Stimulated activated effector memory CD8-positive, alpha-beta T cell treated with anti-CD3 and anti-CD28 coated beads, Interleukin-12 subunit alpha, Interleukin-12 subunit beta, amount 100 ng/mL, for 72 hours (primary cell): ENCODE results near the gene RIMBP3B.
"Not testable (repeated sequence)": the region's sequence is repeated elsewhere in the genome, so short reads cannot be mapped to it uniquely, and the experiment has no call there.

Experiments used
- ATAC-seq: fragments of 150-1000 bp; cut with Tn5 transposase; 2 replicates; pipeline ENCODE4 v1.10.0; 2021
- DNase-seq, 2 donors: peaks; one replicate each; pipeline ENCODE4 v3.0.0; 2021 to 2022; ENCODE audit warnings: low spot score in 2 of 2
- H3K27ac Mint-ChIP-seq: one replicate; pipeline ENCODE4 v1.8.0; 2022; ENCODE audit warnings: mild to moderate bottlenecking, mixed read lengths
- H3K36me3 Mint-ChIP-seq: one replicate; pipeline ENCODE4 v1.8.0; 2022; ENCODE audit warnings: mild to moderate bottlenecking, mixed read lengths
- H3K4me1 Mint-ChIP-seq: one replicate; pipeline ENCODE4 v1.8.0; 2022; ENCODE audit warnings: mixed read lengths
- H3K4me3 Mint-ChIP-seq: one replicate; pipeline ENCODE4 v1.8.0; 2022; ENCODE audit warnings: mild to moderate bottlenecking, mixed read lengths
- H3K9me3 Mint-ChIP-seq: one replicate; pipeline ENCODE4 v1.8.0; 2022; ENCODE audit warnings: mixed read lengths

RIMBP3B gene

DNA sequence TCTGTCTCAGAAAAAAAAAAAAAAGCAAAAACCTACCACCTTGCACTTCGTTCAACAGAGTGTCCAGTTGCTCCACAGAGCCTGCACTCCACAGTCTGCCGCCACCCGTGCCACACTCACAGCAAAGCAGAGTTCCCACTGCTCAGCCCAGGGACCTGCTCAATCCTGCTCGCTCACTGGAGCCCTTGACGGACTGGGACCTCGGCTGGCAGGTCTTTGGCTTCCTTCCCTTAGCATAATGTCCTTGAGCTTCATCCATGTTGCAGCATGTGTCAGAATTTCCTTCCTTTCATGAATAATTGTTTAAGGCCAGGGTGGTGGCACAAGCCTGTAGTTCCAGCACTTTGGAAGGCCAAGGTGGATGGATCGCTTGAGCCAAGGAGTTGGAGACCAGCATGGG is 11.1 kb downstream of the RIMBP3B start:
- not testable (repeated sequence) for H3K4me3 Mint-ChIP-seq, ATAC-seq, DNase-seq, H3K9me3 Mint-ChIP-seq, H3K4me1 Mint-ChIP-seq, H3K36me3 Mint-ChIP-seq, H3K27ac Mint-ChIP-seq

DNA sequence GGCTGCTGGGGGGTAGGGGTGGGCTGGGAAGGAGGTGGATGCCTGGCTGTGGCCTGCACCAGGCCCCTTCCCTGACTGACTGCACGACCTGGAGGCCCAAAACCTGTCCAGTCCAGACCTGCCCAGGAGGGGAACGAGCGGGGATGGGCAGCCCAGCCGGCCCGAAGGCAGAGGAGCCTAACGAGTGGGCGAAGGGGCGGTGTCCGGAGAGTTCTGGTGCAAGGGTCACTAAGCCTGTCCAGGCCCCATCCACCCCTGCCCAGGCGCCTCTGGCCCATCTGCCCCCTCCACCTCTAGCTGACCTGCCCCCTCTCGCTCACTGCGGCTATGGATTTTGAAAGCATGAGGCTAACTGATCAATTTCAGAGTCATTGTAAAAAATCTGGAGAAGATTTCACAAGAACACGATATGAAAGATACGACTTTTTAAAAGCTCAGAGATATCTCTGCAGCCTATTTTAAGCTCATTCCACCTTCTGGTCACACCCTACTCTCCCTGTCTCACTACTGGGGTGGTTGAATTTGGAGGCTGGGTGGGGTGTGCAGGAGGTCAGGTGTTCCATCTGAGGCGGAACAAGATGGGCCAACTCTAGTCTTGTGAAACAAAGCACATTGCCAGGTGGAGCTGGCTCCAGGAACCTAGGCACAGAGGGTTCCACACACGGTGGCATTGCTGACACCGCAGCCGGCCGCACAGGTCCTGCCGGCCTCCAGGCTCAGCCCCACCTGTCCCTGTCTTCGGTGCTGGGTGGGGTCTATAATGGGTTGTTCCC is 17.8 kb downstream of the RIMBP3B start:
- DNase-seq, H3K4me1 Mint-ChIP-seq, H3K9me3 Mint-ChIP-seq, H3K4me3 Mint-ChIP-seq, H3K27ac Mint-ChIP-seq, ATAC-seq, H3K36me3 Mint-ChIP-seq: not testable (repeated sequence)

DNA sequence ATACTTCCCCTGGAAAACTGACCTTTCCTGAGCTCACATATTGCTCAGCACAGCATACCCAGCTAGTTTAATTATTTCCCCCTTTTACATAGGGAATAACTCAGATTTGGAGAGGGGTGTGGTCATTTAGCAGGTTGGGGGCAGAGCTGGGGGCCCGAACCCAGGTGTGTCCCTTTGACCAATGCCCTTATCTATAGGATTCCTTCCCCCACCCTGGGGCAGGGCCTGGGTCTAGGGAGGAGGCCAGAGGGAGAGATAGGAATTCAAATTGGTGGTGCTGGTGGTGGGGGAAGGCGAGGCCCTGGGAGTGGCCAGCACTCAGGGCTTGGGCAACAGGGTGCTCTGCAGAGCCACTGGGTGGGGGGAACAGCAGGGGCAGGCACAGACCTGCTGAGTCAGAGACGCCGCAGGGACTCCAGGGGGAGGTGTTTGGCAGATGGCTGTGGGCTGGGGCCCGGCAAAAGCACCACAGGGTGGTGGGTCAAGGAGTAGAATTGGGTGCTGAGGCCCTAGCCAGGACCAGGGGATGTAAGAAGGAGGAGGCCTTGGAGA is 19.3 kb downstream of the RIMBP3B start:
- not testable (repeated sequence) for H3K4me3 Mint-ChIP-seq, H3K36me3 Mint-ChIP-seq, H3K4me1 Mint-ChIP-seq, H3K9me3 Mint-ChIP-seq, H3K27ac Mint-ChIP-seq, ATAC-seq
- peak in 1 of 2 donors; percentile 40 for DNase-seq

DNA sequence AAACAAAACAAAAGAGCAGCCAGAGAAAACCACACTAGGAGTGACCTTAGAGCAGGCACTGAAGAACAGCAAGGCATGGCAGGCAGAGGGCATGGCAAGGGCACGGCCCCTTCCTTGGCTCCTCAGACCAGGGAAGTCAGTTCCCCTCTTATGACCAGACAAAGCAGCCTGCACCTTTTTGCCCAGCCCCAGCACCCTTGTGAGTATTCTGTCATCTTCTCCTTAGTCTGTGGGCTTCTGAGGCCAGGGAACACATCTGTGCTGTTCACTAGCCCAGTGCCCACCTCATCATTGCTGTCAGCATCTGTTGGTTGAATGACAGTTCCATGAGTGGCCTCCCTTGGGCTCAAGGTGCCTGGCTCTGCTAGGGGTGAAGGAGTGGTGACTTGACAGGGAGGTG is 23.6 kb downstream of the RIMBP3B start:
- peak; percentile 26 for ATAC-seq
- H3K4me3 Mint-ChIP-seq, H3K4me1 Mint-ChIP-seq: not testable (repeated sequence)

DNA sequence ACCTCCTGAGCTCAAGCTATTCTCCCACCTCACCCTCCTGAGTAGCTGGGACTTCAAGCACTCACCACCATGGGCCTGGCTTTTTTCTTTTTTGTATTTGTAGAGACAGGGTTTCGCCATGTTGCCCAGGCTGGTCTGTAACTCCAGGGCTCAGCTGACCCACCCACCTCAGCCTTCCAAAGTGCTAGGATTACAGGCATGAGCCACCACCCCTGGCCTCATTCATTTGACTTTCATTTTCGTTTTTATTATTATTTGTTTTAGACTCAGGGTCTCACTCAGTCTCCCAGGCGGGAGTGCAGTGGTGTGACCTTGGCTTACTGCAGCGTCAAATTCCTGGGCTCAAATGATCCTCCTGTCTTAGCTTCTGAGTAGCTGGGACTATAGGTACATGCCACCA is 24.2 kb downstream of the RIMBP3B start:
- H3K9me3 Mint-ChIP-seq, ATAC-seq, DNase-seq, H3K27ac Mint-ChIP-seq, H3K4me3 Mint-ChIP-seq, H3K4me1 Mint-ChIP-seq, H3K36me3 Mint-ChIP-seq: not testable (repeated sequence)

More for the DNA sequence above, 23.6 kb downstream of the RIMBP3B start:
- H3K27ac Mint-ChIP-seq, H3K36me3 Mint-ChIP-seq, H3K9me3 Mint-ChIP-seq: not testable (repeated sequence)
- peak in 1 of 2 donors; percentile 47 for DNase-seq

DNA sequence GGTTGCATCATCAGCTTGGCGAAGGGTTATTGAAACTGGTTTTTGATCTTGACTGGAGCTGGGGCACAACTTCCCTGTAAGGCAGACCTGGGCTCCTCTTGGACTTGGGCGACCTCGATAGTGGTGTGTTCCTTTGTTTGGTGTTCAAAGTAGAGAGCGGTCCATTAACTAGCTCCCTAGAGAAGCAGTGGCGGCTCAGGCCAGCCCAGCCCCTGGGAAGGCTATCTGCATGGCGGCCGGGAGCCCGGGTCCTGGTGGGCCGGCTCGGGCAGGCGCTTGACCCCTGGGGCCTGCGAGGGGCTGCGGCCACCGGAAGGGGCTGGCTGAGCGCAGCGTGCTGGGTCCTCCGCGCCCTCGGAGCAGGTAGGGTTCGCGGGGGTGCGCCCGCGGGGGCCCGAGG is 32.8 kb downstream of the RIMBP3B start:
- ATAC-seq, H3K36me3 Mint-ChIP-seq, H3K4me1 Mint-ChIP-seq, H3K4me3 Mint-ChIP-seq, DNase-seq, H3K27ac Mint-ChIP-seq, H3K9me3 Mint-ChIP-seq: not testable (repeated sequence)

DNA sequence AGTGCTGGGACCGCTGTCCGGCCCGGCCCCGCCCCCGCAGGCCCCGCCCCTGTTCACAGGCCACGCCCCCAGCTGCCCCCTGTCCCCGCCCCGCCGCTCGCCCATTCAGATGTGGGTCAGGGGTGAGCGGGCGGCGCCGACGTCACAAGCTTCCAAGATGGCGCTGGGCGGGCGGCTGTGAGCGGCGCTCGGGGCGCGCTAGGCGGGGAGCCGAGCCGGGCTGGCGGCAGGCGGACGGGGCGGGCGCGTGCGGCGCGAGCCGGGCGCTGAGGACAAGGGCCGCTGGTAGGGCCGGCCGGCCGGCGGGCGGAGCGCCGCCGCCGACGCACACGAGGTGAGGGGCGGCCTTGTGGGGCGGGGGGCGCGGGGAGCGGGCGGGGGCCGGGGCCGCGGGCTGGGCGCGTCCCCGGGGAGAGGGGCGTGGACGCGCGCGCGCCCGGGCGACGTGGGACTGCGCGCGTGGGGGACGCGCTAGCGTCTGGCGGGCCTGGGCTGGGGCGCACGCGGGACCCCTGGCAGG is 33.7 kb downstream of the RIMBP3B start, which contains the start of gene HIC2:
Gene HIC2 (plus strand): TSS at position 145 of the 520 bp plus-strand sequence. CDS start 25,461 bp downstream, outside the sequence.
- DNase-seq (peak; percentile 38 to 58), ATAC-seq (peak; percentile 93)
- not testable (repeated sequence) for H3K4me1 Mint-ChIP-seq, H3K27ac Mint-ChIP-seq, H3K4me3 Mint-ChIP-seq, H3K9me3 Mint-ChIP-seq, H3K36me3 Mint-ChIP-seq

DNA sequence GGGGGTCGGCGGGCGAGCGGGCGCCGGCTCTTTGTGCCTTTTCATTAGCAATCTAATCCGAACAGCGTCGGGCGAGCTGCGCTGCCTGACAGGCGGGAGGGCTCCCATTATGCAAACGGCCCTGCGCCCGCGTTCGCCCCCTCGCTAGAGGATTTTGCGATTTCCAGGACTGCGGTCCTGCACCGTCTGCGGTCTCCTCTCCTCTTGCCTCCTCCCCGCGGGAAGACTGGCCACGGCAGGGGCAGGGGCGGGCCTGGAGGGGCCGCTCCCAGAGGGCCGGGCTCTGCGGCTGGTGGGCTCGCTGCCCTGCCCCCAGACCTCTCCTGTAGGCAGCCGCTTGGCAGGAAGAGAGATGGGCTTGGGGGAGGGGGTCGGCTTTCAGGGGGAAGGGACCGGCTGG is 34.3 kb downstream of the RIMBP3B start:
- H3K4me3 Mint-ChIP-seq, H3K27ac Mint-ChIP-seq: not testable (repeated sequence)

DNA sequence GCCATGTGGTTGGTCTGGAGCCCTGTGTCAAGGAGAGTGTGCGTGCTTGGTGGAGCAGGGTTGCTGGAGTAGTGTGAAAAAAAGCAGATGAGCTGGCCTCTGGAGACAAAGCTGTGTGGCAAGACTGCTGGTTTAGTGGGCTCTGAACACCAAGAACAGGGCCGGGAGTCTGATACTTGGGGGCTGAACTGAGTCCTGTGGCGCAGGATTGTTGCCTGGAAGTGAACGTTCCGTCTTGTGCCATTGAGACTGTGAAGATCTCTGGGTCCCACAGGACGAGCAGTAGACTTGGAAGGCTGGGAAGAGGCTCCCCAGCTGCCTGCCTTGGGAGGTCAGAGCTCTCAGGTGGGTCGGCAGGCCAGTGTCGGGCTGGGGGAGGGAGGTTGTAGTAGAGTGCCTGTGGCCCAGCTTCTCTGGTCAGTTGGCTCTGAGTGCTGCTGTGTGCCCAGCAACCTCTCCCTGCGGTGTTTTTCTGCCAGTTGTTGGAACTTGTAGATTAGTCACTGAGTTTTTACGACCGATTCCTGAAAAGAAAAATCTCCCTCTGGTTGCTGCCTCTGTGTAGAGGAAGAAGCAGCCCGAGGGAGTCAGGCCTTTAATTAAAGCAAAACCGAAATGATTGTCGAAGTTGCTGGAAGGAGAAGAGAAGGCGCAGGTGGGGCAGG is 35.6 kb downstream of the RIMBP3B start:
- H3K36me3 Mint-ChIP-seq, DNase-seq, ATAC-seq, H3K4me3 Mint-ChIP-seq, H3K27ac Mint-ChIP-seq, H3K9me3 Mint-ChIP-seq, H3K4me1 Mint-ChIP-seq: not testable (repeated sequence)

More for the DNA sequence above, 34.3 kb downstream of the RIMBP3B start:
- not testable (repeated sequence) for H3K4me1 Mint-ChIP-seq, H3K36me3 Mint-ChIP-seq, H3K9me3 Mint-ChIP-seq
- ATAC-seq (peak; percentile 3), DNase-seq (peak in 1 of 2 donors; percentile 62)

DNA sequence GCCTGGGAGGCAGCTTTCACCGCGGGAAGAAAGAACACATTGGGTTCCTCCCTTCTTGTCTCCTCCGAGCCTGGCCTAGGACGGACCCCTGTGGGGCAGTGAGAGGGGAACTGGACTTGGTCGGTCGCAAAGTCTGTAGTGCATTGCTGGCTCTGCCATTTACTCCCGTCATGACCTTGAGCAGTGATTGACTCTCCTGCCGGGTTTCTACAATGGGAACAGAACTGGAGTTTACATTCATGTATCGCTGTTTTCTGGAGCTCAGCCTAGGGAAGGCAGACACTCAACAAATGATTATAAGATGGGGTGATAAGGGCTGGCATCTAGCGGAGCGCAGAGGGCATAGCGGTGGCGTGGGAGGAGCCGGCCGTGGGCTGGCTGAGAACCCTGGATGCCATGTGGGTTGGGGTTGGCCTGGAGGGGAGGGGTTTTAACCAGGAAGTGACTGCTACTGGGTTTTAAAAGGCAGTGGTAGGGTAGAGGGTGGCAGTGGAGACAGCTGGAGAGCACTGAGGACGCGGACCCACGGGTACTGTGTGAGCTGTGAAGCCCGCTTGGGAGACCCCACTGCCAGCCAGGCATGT is 36.7 kb downstream of the RIMBP3B start:
- H3K36me3 Mint-ChIP-seq, H3K4me1 Mint-ChIP-seq, H3K27ac Mint-ChIP-seq, H3K9me3 Mint-ChIP-seq, H3K4me3 Mint-ChIP-seq: not testable (repeated sequence)
- peak in 1 of 2 donors; percentile 49 for DNase-seq
- ATAC-seq, result peak; percentile 78

DNA sequence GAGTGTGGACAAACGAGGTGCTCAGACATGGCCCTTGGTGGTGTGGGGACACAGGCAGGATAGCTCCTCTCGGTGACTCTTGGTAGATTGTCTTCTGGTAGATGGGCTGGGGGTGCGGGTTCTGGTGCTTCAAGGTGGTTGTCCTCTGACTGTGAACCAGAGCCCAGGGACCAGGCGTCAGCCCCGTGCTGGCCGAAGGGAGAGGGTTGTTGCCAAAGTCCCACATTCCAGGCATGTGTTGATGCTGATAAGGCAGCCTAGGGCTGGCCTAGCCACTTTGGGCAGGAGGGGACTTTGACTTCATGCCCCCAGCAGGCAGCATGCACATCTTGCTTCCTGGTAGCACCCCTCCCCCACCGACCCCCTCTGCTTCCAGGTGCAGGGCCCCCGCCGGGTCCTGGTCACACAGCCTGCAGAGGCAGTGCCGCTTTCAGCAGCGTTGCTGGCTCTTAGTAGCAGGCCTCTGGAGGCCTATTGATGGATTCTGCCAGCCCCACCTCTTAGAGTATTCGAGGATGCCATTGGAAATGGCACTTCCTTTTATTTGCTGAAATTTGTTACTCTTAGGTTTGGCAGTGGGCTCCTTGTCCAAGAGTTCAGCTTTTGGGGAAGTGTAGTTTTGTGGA is 40.6 kb downstream of the RIMBP3B start:
- not testable (repeated sequence) for H3K4me1 Mint-ChIP-seq, H3K9me3 Mint-ChIP-seq, DNase-seq, H3K36me3 Mint-ChIP-seq, H3K4me3 Mint-ChIP-seq, ATAC-seq, H3K27ac Mint-ChIP-seq

DNA sequence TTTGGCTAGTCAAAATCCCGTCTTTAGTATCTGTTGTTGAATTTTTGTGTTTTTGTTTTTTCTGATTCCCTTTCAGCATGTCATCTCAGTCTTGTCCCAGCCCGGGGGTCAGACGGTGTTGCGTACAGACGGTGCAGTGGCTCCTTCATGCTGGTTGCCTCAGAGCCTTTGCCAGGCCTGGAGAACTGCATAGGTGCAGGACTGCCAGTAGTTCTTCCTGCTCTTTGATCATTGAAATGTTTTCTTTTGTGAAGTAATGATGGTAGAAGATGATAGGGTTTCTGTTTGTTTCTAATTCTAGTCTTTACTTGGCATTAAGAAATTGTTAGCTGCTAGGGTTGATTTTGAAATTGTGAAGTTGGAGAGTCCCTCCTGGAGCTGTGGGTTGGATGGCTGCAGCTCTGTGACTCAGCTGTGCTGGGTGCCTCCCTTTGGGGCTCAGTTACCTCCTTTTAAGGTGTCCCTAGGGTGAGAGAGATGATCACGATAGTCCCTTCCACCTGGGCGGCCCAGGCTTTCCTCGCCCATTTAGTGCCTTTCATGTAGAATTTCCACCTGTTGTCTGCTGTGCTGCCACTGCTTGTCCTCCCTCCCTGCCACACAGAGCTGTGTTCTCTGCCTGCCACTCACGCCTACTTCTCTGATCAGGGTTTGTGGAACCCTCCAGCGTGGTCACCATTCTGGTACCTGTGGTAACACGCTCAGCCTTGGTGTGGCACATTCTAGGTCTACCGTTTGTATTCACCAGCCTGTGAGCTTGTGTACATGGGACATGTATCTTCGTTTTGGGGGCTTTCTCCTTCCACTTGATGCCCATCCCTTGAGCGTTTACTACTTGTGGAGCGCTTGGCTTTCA is 51.1 kb downstream of the RIMBP3B start:
- not testable (repeated sequence) for H3K4me1 Mint-ChIP-seq, H3K36me3 Mint-ChIP-seq, H3K27ac Mint-ChIP-seq, H3K9me3 Mint-ChIP-seq, DNase-seq, H3K4me3 Mint-ChIP-seq
- ATAC-seq, result peak; percentile 60

DNA sequence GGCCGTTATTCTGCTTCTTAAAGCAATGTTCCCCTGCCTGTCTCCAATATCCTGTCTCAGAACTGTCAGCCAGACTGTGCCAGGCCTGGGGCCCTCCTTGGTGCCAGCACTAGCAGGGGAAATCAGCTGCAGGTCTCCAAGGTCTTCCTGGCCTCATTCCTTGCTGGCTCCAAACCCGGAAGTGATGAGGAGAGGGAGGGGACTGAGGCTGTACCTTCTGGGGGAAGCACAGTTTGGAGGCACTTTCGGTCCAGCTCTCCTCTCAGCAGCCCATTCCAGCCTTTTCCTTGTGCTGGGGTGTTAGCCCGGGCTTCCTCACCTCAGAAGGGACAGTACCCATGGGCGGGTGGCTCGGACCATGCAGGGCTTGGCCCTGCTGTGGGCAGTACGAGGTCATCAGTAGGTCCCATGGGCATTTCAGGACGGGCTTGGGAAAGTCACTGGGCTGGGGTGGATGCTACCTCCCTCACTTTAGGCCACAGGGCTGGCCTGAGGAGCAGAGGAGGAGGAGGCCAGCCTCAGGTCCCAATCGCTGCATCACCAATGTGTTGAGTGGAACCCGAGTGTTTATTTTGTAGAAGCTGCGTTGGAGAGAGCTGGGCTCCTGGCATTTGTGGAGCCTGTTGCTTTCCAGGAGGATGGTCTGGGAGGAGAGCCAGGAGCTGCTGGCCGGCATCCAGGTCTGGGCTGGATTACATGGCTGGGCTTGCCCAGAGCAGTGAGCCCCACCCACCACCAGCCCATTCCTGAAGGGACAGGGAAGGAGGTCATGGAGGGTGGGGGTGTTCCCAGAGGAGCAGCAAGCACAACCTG is 52.7 kb downstream of the RIMBP3B start:
- H3K36me3 Mint-ChIP-seq, ATAC-seq, H3K9me3 Mint-ChIP-seq, H3K27ac Mint-ChIP-seq, H3K4me1 Mint-ChIP-seq, H3K4me3 Mint-ChIP-seq: not testable (repeated sequence)
- DNase-seq, result peak in 1 of 2 donors; percentile 35

DNA sequence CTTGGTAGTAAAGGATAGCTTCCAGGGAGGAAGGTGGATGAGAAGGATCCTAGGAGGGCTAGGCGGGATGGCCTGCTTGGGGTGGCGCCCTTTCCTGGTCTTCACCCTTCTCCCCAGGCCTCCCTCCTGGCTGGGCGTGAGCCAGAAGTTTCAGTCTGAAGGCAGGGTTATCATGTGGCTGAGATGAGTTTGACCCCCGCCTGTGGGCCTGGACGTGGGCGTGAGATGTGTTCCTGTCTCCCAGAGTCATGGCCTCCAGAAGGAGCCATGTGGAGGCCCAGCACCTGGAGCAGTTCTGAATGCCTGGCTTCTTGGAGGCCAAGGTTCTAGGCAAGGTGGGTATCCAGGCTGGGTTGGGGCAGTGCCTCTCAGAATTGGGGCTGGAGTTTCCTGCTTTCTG is 54.5 kb downstream of the RIMBP3B start:
- not testable (repeated sequence) for H3K4me1 Mint-ChIP-seq, ATAC-seq, H3K4me3 Mint-ChIP-seq, H3K36me3 Mint-ChIP-seq, H3K27ac Mint-ChIP-seq, H3K9me3 Mint-ChIP-seq
- peak in 1 of 2 donors; percentile 37 for DNase-seq
